ENCODE measurements around the gene TCEAL1.
"Not testable (repeated sequence)": the region's sequence is repeated elsewhere in the genome, so short reads cannot be mapped to it uniquely, and the experiment has no call there.

TCEAL1 gene

GRCh38 chrX:103637604-103638338 is 9.0 kb downstream of the TCEAL1 start:
- DNase-seq, result no peak

GRCh38 chrX:103638479-103639346 is 9.9 kb downstream of the TCEAL1 start:
- DNase-seq, result not testable (repeated sequence)

GRCh38 chrX:103640401-103641155 is 11.8 kb downstream of the TCEAL1 start:
- no peak for DNase-seq

- no peak for DNase-seq
Observed at GRCh38 chrX:103644125-103644524, 15.3 kb downstream of the TCEAL1 start.

- no peak for DNase-seq
Observed at GRCh38 chrX:103647630-103648029, 18.9 kb downstream of the TCEAL1 start.

GRCh38 chrX:103651151-103651773 is 22.5 kb downstream of the TCEAL1 start:
- DNase-seq, result no peak

GRCh38 chrX:103655230-103656000 is 26.6 kb downstream of the TCEAL1 start:
- not testable (repeated sequence) for DNase-seq

- no peak for DNase-seq
Observed at GRCh38 chrX:103656617-103657016, 27.8 kb downstream of the TCEAL1 start.

- not testable (repeated sequence) for DNase-seq
Observed at GRCh38 chrX:103657066-103657465, 28.3 kb downstream of the TCEAL1 start.

- no peak for DNase-seq
Observed at GRCh38 chrX:103658681-103659433, 30.1 kb downstream of the TCEAL1 start.

GRCh38 chrX:103659460-103659859 is 30.7 kb downstream of the TCEAL1 start:
- DNase-seq, result not testable (repeated sequence)

- no peak for DNase-seq
Observed at GRCh38 chrX:103663981-103664762, 35.4 kb downstream of the TCEAL1 start.

- no peak for DNase-seq
Observed at GRCh38 chrX:103666202-103667107, 37.7 kb downstream of the TCEAL1 start.

GRCh38 chrX:103669745-103670144 is 41.0 kb downstream of the TCEAL1 start:
- DNase-seq, result no peak

GRCh38 chrX:103674531-103675454 is 46.0 kb downstream of the TCEAL1 start:
- DNase-seq, result no peak

GRCh38 chrX:103678199-103678993 is 49.6 kb downstream of the TCEAL1 start:
- no peak for DNase-seq
